Endothelial cell of hepatic sinusoid (primary cell): ENCODE results near the gene WDR86.

Experiments used
- in situ Hi-C: cut with HindIII; loops from 2 replicates; pipeline ENCODE4 v1.10.0; 2017; ENCODE audit warnings: low sequenced_read_pairs

Gene WDR86

GRCh38 chr7:151393031-151393977 is 16.5 kb downstream of the WDR86 start:
- in situ Hi-C loops: no loop called here

- in situ Hi-C loops: no loop called here
Observed at GRCh38 chr7:151392426-151392825, 17.4 kb downstream of the WDR86 start.

GRCh38 chr7:151392002-151392401 is 17.8 kb downstream of the WDR86 start:
- in situ Hi-C loops: no loop called here

- in situ Hi-C loops: no loop called here
Observed at GRCh38 chr7:151391358-151391730, 18.5 kb downstream of the WDR86 start.

- in situ Hi-C loops: no loop called here
Observed at GRCh38 chr7:151390598-151391357, 19.1 kb downstream of the WDR86 start.

- in situ Hi-C loops: no loop called here
Observed at GRCh38 chr7:151389768-151390597, 19.9 kb downstream of the WDR86 start.

GRCh38 chr7:151389096-151389767 is 20.6 kb downstream of the WDR86 start:
- in situ Hi-C loops: no loop called here

- in situ Hi-C loops: no loop called here
Observed at GRCh38 chr7:151388430-151388829, 21.4 kb downstream of the WDR86 start.

GRCh38 chr7:151388007-151388297 is 21.9 kb downstream of the WDR86 start:
- in situ Hi-C loops: no loop called here

- in situ Hi-C loops: no loop called here
Observed at GRCh38 chr7:151387161-151388006, 22.5 kb downstream of the WDR86 start.

- in situ Hi-C loops: no loop called here
Observed at GRCh38 chr7:151386301-151387160, 23.3 kb downstream of the WDR86 start.

- in situ Hi-C loops: no loop called here
Observed at GRCh38 chr7:151385626-151386300, 24.1 kb downstream of the WDR86 start.

GRCh38 chr7:151384776-151385625 is 24.8 kb downstream of the WDR86 start:
- in situ Hi-C loops: no loop called here

GRCh38 chr7:151384352-151384697 is 25.5 kb downstream of the WDR86 start:
- in situ Hi-C loops: no loop called here

- in situ Hi-C loops: no loop called here
Observed at GRCh38 chr7:151383638-151384351, 26.0 kb downstream of the WDR86 start.

GRCh38 chr7:151382079-151382885 is 27.6 kb downstream of the WDR86 start:
- in situ Hi-C loops: no loop called here
